MCF 10A (cell line): ENCODE results near the gene ARFGAP1. TPM values are rescaled to one million over a fixed set of nuclear protein-coding genes. Genes with fewer than 3 reads are reported as not detected.

Experiments used
- BruUV-seq: library from RNA; stranded (reverse); fragments of 400-500 nt; replicated peaks from 2 replicates; lab custom pipeline; 2021; lab: Mats Ljungman, UMichigan
- CTCF ChIA-PET: fragments of 300-600 bp; sonication (Branson Sonifier 250); formaldehyde crosslinking; extraction: SDS; loops from one replicate; lab custom pipeline; 2021; ENCODE audit warnings: antibody characterized with exemption, inconsistent platforms; lab: Yijun Ruan, JAX
- POLR2A ChIA-PET: fragments of 300-600, 350-650 bp; sonication (Branson Sonifier 250); formaldehyde crosslinking; extraction: SDS; loops from one replicate; lab custom pipeline; 2020; ENCODE audit warnings: antibody characterized with exemption, inconsistent platforms; lab: Yijun Ruan, JAX
- DNase-seq: peaks from one replicate; pipeline ENCODE4 v3.0.0-alpha.2; 2018; ENCODE audit not compliant: unreplicated experiment
- H3K27ac Mint-ChIP-seq: one replicate; pipeline ENCODE4 v1.8.0; 2022; ENCODE audit warnings: mild to moderate bottlenecking, low read depth, mixed read lengths; ENCODE audit not compliant: unreplicated experiment
- H3K27me3 Mint-ChIP-seq: one replicate; pipeline ENCODE4 v1.8.0; 2022; ENCODE audit warnings: mixed read lengths; ENCODE audit not compliant: insufficient read depth, unreplicated experiment
- H3K36me3 Mint-ChIP-seq: one replicate; pipeline ENCODE4 v1.8.0; 2022; ENCODE audit warnings: mild to moderate bottlenecking, moderate library complexity, mixed read lengths; ENCODE audit not compliant: insufficient read depth, unreplicated experiment
- H3K4me1 Mint-ChIP-seq: one replicate; pipeline ENCODE4 v1.8.0; 2022; ENCODE audit warnings: mixed read lengths; ENCODE audit not compliant: insufficient read depth, unreplicated experiment
- H3K4me3 Mint-ChIP-seq: one replicate; pipeline ENCODE4 v1.8.0; 2022; ENCODE audit warnings: mild to moderate bottlenecking, moderate library complexity, mixed read lengths; ENCODE audit not compliant: unreplicated experiment
- H3K9me3 Mint-ChIP-seq: one replicate; pipeline ENCODE4 v1.8.0; 2022; ENCODE audit warnings: mixed read lengths; ENCODE audit not compliant: unreplicated experiment
- intact Hi-C: fragments of 100-400 bp; cut with micrococcal nuclease; formaldehyde crosslinking; loops from 2 replicates; pipeline ENCODE4 v1.14.1; 2022
- total RNA-seq: library from RNA; stranded (reverse); gene quantifications from 2 replicates; pipeline ENCODE4 v1.2.3, GENCODE V29; 2022
- TF ChIP-seq, protein P1 (sequence below): fragments of 200-600 bp; IDR thresholded peaks from one replicate; pipeline ENCODE4 v1.8.0; 2022; ENCODE audit warnings: antibody characterized with exemption, mild to moderate bottlenecking; ENCODE audit not compliant: unreplicated experiment

The ARFGAP1 gene
- total RNA-seq, 1 experiment from 2014 or later, result 93.6 TPM

DNA sequence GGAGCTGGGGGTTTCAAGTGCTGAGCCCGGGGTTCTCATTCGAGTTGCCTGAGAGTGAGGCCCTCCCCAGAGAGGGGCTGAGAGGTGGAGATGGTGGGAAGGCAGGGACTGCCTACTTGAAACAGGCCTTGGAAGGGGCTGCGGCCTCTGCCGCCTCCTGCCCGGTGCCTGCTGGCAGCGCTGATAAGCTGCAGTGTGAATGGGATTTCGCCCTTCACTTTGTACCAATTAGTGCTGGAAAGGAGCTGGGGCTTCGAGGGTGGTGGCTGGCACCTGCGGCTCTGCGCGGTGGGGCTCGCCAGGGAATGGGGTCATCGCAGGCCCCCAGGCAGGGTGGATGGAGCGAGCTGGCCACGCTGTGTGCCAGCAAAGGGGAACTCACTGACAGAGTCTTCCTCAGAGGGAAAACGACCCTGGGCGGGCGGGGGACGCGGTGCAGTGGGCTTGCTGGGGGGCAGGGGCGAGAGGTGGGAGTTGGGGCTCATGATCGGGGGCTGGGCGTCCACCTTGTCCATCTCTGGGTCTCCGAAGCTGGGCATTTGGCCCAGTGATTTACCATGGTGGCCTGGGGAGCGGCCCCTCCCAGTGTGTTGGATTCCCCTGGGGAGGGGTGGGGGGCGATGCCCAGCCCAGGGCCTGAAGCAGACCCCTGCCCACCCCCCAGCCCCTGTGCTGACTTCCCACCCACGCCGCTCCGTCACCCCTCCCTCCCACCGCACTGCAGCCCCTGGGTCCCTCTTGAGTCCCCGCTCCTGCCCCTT, 43.3 kb downstream of the ARFGAP1 start:
- DNase-seq, result no peak
- intact Hi-C loops, result no loop called here
- no TSS peak for BruUV-seq
- Mint-ChIP-seq H3K27ac (no peak overlapping the region), H3K36me3 (no peaks in the 10 kb centered on the region), H3K27me3 (no peaks in the 10 kb centered on the region), H3K9me3 (no peaks in the 10 kb centered on the region), H3K4me3 (no peak overlapping the region), H3K4me1 (no peaks in the 10 kb centered on the region)
- ChIA-PET POLR2A (no interaction called here), CTCF (interaction anchor here (0.6 to 1.0 kb wide), 3 partner anchors 14 to 67 kb away, joined by 3 to 4 read pairs (median 3); no protein-coding TSS in a partner anchor)
- TF ChIP-seq, protein P1, sequence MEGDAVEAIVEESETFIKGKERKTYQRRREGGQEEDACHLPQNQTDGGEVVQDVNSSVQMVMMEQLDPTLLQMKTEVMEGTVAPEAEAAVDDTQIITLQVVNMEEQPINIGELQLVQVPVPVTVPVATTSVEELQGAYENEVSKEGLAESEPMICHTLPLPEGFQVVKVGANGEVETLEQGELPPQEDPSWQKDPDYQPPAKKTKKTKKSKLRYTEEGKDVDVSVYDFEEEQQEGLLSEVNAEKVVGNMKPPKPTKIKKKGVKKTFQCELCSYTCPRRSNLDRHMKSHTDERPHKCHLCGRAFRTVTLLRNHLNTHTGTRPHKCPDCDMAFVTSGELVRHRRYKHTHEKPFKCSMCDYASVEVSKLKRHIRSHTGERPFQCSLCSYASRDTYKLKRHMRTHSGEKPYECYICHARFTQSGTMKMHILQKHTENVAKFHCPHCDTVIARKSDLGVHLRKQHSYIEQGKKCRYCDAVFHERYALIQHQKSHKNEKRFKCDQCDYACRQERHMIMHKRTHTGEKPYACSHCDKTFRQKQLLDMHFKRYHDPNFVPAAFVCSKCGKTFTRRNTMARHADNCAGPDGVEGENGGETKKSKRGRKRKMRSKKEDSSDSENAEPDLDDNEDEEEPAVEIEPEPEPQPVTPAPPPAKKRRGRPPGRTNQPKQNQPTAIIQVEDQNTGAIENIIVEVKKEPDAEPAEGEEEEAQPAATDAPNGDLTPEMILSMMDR, result no peak

DNA sequence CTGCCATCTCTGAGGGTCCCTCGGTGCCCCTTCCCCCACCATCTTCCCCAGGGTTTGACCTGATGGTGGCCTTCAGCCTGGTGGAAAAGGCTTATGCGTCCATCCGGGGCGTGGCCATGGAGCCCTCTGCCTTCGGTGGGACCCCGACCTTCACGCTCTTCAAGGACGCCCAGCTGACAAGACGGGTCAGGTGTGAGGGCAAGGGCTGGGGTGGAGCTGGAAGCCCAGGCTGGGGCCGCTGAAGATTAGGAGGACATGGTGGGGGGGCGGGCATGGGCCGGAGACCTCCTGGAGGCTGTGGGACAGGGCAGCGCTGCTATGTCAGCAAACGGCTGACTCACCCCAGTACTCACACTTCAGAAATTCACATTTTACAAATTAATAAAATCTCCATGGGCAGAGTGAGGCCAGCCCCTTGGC, 43.9 kb downstream of the ARFGAP1 start:
- POLR2A ChIA-PET, result no interaction called here
- H3K27ac Mint-ChIP-seq, result no peak overlapping the region
- TF ChIP-seq, protein P1, result no peak
- no peaks in the 10 kb centered on the region for H3K27me3 Mint-ChIP-seq
- no peak for DNase-seq
- H3K4me3 Mint-ChIP-seq, result no peak overlapping the region
- no peaks in the 10 kb centered on the region for H3K4me1 Mint-ChIP-seq
- no TSS peak for BruUV-seq
- intact Hi-C loops, result no loop called here
- H3K9me3 Mint-ChIP-seq, result no peaks in the 10 kb centered on the region
- CTCF ChIA-PET, result interaction anchor here (0.6 to 1.3 kb wide), 3 partner anchors 65 to 93 kb away, joined by 3 to 4 read pairs (median 3); no protein-coding TSS in a partner anchor
- H3K36me3 Mint-ChIP-seq, result no peaks in the 10 kb centered on the region

DNA sequence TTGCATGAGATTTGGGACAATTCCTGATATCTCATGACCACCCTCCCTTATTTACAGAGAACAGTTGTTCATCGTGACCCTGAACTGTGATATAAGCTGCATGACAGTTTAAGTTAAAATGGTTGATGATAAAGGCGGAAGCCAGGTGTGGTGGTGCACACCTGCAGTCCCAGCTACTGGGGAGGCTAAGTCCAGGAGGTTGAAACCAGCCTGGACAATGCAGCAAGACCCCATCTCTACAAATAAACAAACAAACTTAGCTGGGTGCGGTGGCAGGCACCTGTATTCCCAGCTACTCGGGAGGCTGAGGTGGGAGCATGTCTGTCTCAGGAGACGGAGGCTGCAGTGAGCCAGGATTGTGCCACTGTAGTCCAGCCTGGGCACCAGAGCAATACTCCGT, 44.4 kb downstream of the ARFGAP1 start:
- BruUV-seq, result no TSS peak
- Mint-ChIP-seq H3K4me3 (no peak overlapping the region), H3K9me3 (no peaks in the 10 kb centered on the region), H3K4me1 (no peaks in the 10 kb centered on the region), H3K27me3 (no peaks in the 10 kb centered on the region), H3K27ac (no peak overlapping the region), H3K36me3 (no peaks in the 10 kb centered on the region)
- POLR2A ChIA-PET, result no interaction called here
- DNase-seq, result no peak
- CTCF ChIA-PET, result interaction anchor here (0.6 to 1.9 kb wide), 4 partner anchors 8 to 92 kb away, joined by 3 to 11 read pairs (median 4); no protein-coding TSS in a partner anchor
- intact Hi-C loops, result no loop called here
- TF ChIP-seq, protein P1, result no peak

DNA sequence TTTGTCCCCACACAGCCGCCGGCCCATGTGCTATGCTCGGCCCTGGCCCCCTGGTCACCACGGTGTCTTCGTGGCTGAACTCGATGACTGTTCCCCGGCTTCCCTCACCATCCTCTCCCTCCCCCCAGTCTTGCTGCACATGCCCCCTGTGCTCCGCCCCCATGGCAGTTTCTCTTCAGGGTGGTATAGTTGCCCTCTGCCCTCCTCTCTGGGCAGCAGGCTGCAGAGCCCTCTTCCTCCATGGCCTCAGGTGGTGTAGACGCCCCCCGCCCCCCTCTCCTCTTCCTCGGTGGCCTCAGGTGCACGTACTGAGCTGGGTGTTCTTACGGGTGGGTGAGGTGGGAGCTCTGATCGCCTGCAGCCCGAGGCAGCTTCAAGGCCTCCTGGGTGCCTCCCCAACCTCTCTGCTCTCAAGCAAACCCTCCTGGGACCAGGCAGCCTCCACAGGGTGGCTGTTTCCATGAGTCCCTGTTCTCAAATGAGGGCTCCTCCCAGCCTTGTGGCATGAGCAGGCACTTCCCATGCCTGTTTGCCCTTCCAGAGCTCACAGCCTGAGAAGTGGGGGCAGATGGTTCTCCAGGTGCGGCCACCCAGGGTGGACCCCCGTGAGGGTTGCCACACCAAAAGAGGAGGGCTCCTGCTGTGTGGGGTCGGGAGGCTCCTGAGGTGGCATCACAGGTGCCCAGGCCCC, 45.1 kb downstream of the ARFGAP1 start:
- no TSS peak for BruUV-seq
- POLR2A ChIA-PET, result no interaction called here
- TF ChIP-seq, protein P1, result no peak

More for the DNA sequence above, 45.1 kb downstream of the ARFGAP1 start:
- intact Hi-C loops, result no loop called here
- Mint-ChIP-seq H3K27me3 (peaks cover 2% of the 10 kb centered on the region), H3K27ac (no peak overlapping the region), H3K4me3 (no peak overlapping the region), H3K4me1 (no peaks in the 10 kb centered on the region), H3K9me3 (no peaks in the 10 kb centered on the region), H3K36me3 (no peaks in the 10 kb centered on the region)
- CTCF ChIA-PET, result interaction anchor here (0.6 to 1.9 kb wide), 5 partner anchors 8 to 345 kb away, joined by 3 to 11 read pairs (median 3); no protein-coding TSS in a partner anchor
- DNase-seq, result no peak
